ENCODE measurements around the gene EGR1. TPM values are rescaled to one million over a fixed set of nuclear protein-coding genes. Genes with fewer than 3 reads are reported as not detected.

Gene EGR1
- total RNA-seq (2021; ENCODE audit: unreplicated experiment) = 173 TPM
- 403 and 469 TPM in 2 replicates for polyA plus RNA-seq (2012)
- percentile 100 among the genes with signal in this experiment for Bru-seq, nascent RNA
- BruChase-seq, experiment 1, labeled RNA remaining after a 6-hour chase = percentile 99 among the genes with signal in this experiment
- BruChase-seq, experiment 2, labeled RNA remaining after a 2-hour chase = percentile 99 among the genes with signal in this experiment
- long read RNA-seq, transcript EGR1-201 (2 exons, 3,138 nt) = major isoform, 41 of 130 reads
- long read RNA-seq, partial matches to known transcripts = 89 of 130 reads
- long read RNA-seq, other reads (novel, unspliced or antisense) = 0 of 130 reads

- H3K27ac ChIP-seq (ENCODE audit: low read depth, low read length) = peak within 1 kb of the TSS; percentile 88
- ChIA-PET POLR2A (interaction anchor here (0.6 to 3.1 kb wide), 15 partner anchors 10 to 807 kb away, joined by 3 to 16 read pairs (median 5); partner anchors contain the start of genes ETF1 and HSPA9), CTCF (interaction anchor here (1.0 to 3.4 kb wide), 6 partner anchors 11 to 287 kb away, joined by 3 to 48 read pairs (median 6); partner anchors contain the start of genes BRD8, ETF1 and KIF20A), RAD21 (ENCODE audit: low non-redundant PET in 1 of 2, low total read pairs in 2 of 2, uncharacterized antibody in 2 of 2, unreplicated experiment in 2 of 2) (no interaction called here)
- intact Hi-C loops (cut with micrococcal nuclease) = loop anchor here (1.0 kb wide), 1 partner anchor 78 kb away; the partner anchor contains the start of gene ETF1
- H3K9me3 ChIP-seq (ENCODE audit: control insufficient read depth in 1 of 2, insufficient read depth in 1 of 2, low read depth in 1 of 2, low read length in 2 of 2) = no peaks in the 10 kb centered on the region
- H3K36me3 ChIP-seq (ENCODE audit: control insufficient read depth in 1 of 2, insufficient read depth in 2 of 2, low read length in 2 of 2) = peaks cover 4 to 22% of the 10 kb centered on the region in 2 experiments
- no peaks in the 10 kb centered on the region for H3K27me3 ChIP-seq (ENCODE audit: insufficient read depth, low read length)
- peaks cover 0 to 40% of the 10 kb centered on the region in 2 experiments; a peak in 3 of 4 replicates for H3K4me1 ChIP-seq (ENCODE audit: control insufficient read depth in 1 of 2, insufficient read depth in 2 of 2, low read length in 2 of 2)
- no peaks in the 10 kb centered on the region; the same call in 1 of the 2 replicates for H4K20me1 ChIP-seq (ENCODE audit: insufficient read depth)
- H2AFZ ChIP-seq (ENCODE audit: low read depth, low read length, poor library complexity, severe bottlenecking) = peak within 1 kb of the TSS; percentile 77
- peaks cover 31% of the 10 kb centered on the region for H3K79me2 ChIP-seq (ENCODE audit: insufficient read depth, low read length)
- peak within 1 kb of the TSS; percentile 100 for H3K4me2 ChIP-seq (ENCODE audit: low read length)
- DNase-seq (ENCODE audit: low read depth, low spot score) (peak; percentile 85), ATAC-seq (peak; percentile 68)
- H3K4me3 ChIP-seq (replicated peaks in 1 of 2; ENCODE audit: low read depth in 1 of 2, low read length in 2 of 2) = peak within 1 kb of the TSS; percentile 53 to 82
- no peak for TF ChIP-seq CBX3 (IDR thresholded peaks at IDR 0.05; ENCODE audit: low read depth)
- peak; percentile 99 for TF ChIP-seq POLR2AphosphoS5 (IDR thresholded peaks at IDR 0.05; ENCODE audit: low read depth, low read length)
- no peak for TF ChIP-seq REST (IDR thresholded peaks at IDR 0.05; ENCODE audit: low read depth)
- TF ChIP-seq ZBTB33 (IDR thresholded peaks at IDR 0.05; ENCODE audit: extremely low read depth, insufficient replicate concordance, low read length) = peak; percentile 38
- TF ChIP-seq POLR2A (IDR thresholded peaks at IDR 0.05; ENCODE audit: borderline replicate concordance, extremely low read depth, insufficient read depth, insufficient read length) = peak; percentile 90
- no peak for TF ChIP-seq JUND (IDR thresholded peaks at IDR 0.05)
- H3K9me2 ChIP-seq (ENCODE audit: insufficient read depth) = no peaks in the 10 kb centered on the region
- no TSS peak for BruUV-seq (replicated peaks)
- peak within 1 kb of the TSS; percentile 93 for H3K9ac ChIP-seq (ENCODE audit: low read length)
Observed at GRCh38 chr5:138465261-138466124, at the start of gene EGR1. Gene EGR1, plus strand, starts transcription at chr5:138465479. Its CDS starts 283 bp downstream, at chr5:138465762.
